Common myeloid progenitor, CD34-positive (primary cell): ENCODE results near the gene SORT1.

ENCODE experiments used
- CTCF ChIA-PET: fragments of 350-600 bp; sonication (Branson Sonifier 250); formaldehyde crosslinking; loops from one replicate; lab custom pipeline; 2021; ENCODE audit warnings: antibody characterized with exemption; lab: Charles Lee
- POLR2A ChIA-PET: fragments of 350-600 bp; sonication (Branson Sonifier 250); formaldehyde crosslinking; loops from one replicate; lab custom pipeline; 2021; ENCODE audit warnings: antibody characterized with exemption; lab: Charles Lee
- DNase-seq, 3 donors: peaks; one replicate each; pipeline versions ENCODE4 v3.0.0 to v3.0.0-alpha.2; 2013
- H3K27ac ChIP-seq, 2 experiments: 1 replicate in 1 of 2; 2 replicates in 1 of 2; pipeline ENCODE4 v1.7.0; 2013; ENCODE audit warnings: inconsistent platforms in 2 of 2, low read length in 2 of 2, mild to moderate bottlenecking in 2 of 2, low read depth in 1 of 2, moderate library complexity in 1 of 2; ENCODE audit not compliant: severe bottlenecking in 2 of 2, insufficient read depth in 1 of 2, poor library complexity in 1 of 2
- H3K27me3 ChIP-seq, 5 experiments: replicated peaks in 2 of 5; 1 replicate in 3 of 5; 2 replicates in 2 of 5; pipeline versions ENCODE4 v1.6.1 to v1.7.0; 2013; ENCODE audit warnings: low read length in 4 of 5, mild to moderate bottlenecking in 2 of 5, moderate library complexity in 2 of 5, inconsistent platforms in 1 of 5; ENCODE audit not compliant: insufficient read depth in 5 of 5, control insufficient read depth in 4 of 5
- H3K36me3 ChIP-seq, 4 experiments: 1 replicate in 2 of 4; 2 replicates in 2 of 4; pipeline versions ENCODE4 v1.6.1 to v1.7.0; 2013; ENCODE audit warnings: low read length in 3 of 4, control low read depth in 1 of 4, mild to moderate bottlenecking in 1 of 4; ENCODE audit not compliant: control insufficient read depth in 4 of 4, insufficient read depth in 4 of 4
- H3K4me1 ChIP-seq, 4 experiments: 1 replicate in 3 of 4; 2 replicates in 1 of 4; pipeline versions ENCODE4 v1.6.1 to v1.7.1; 2013; ENCODE audit warnings: low read length in 3 of 4, mild to moderate bottlenecking in 3 of 4, control low read depth in 1 of 4, inconsistent platforms in 1 of 4, moderate library complexity in 1 of 4; ENCODE audit not compliant: control insufficient read depth in 4 of 4, insufficient read depth in 4 of 4; ENCODE audit errors: control extremely low read depth in 1 of 4
- H3K4me3 ChIP-seq, 7 experiments: 1 replicate in 4 of 7; 2 replicates in 3 of 7; pipeline versions ENCODE4 v1.5.1 to v1.7.0; 2013; ENCODE audit warnings: mild to moderate bottlenecking in 7 of 7, low read length in 6 of 7, moderate library complexity in 6 of 7, inconsistent platforms in 2 of 7, low read depth in 2 of 7, control low read depth in 1 of 7; ENCODE audit not compliant: insufficient read depth in 4 of 7, control insufficient read depth in 1 of 7; ENCODE audit errors: extremely low read depth in 1 of 7
- H3K9me3 ChIP-seq, 5 experiments: 1 replicate in 4 of 5; 2 replicates in 1 of 5; pipeline versions ENCODE4 v1.6.1 to v1.7.1; 2013; ENCODE audit warnings: low read length in 4 of 5, mild to moderate bottlenecking in 2 of 5, inconsistent platforms in 1 of 5, low read depth in 1 of 5, moderate library complexity in 1 of 5; ENCODE audit not compliant: control insufficient read depth in 4 of 5, insufficient read depth in 2 of 5; ENCODE audit errors: control extremely low read depth in 1 of 5
- WGBS: methylation state at CpG from one replicate; pipeline ENCODE4 v1.1.5; 2013; ENCODE audit not compliant: insufficient coverage; 5-methylcytosine and 5-hydroxymethylcytosine counted together

The SORT1 gene

GRCh38 chr1:109372281-109372680 is 25.4 kb downstream of the SORT1 start:
- H3K4me3 ChIP-seq, result no peak overlapping the region
- H3K4me1 ChIP-seq, result peaks cover 12 to 48% (median 16%) of the 10 kb centered on the region in 4 experiments
- POLR2A ChIA-PET, result no interaction called here
- no peaks in the 10 kb centered on the region for H3K9me3 ChIP-seq
- no peak for DNase-seq
- H3K36me3 ChIP-seq, result peaks cover 0 to 4% (median 0%) of the 10 kb centered on the region in 4 experiments
- no peaks in the 10 kb centered on the region for H3K27me3 ChIP-seq
- no peak overlapping the region for H3K27ac ChIP-seq
- 95% methylated on average over 3 of the region's 6 CpGs for WGBS
- CTCF ChIA-PET, result no interaction called here

GRCh38 chr1:109371341-109371739 is 26.4 kb downstream of the SORT1 start:
- WGBS, result 81% methylated on average over 4 of the region's 4 CpGs
- DNase-seq, result peak in 2 of 3 donors; percentile 17 to 31
- Histone ChIP-seq H3K9me3 (no peaks in the 10 kb centered on the region), H3K36me3 (peaks cover 0 to 10% (median under 1%) of the 10 kb centered on the region in 4 experiments), H3K27ac (no peak overlapping the region), H3K4me1 (peaks cover 12 to 48% (median 16%) of the 10 kb centered on the region in 4 experiments), H3K4me3 (peak overlapping the region in 4 of 7 experiments; percentile 38 to 45 (median 42)), H3K27me3 (no peaks in the 10 kb centered on the region)
- ChIA-PET CTCF (interaction anchor here (0.9 to 1.4 kb wide), 4 partner anchors 9 to 161 kb away, joined by 3 read pairs; no protein-coding TSS in a partner anchor), POLR2A (no interaction called here)

GRCh38 chr1:109370712-109371340 is 26.9 kb downstream of the SORT1 start:
- Histone ChIP-seq H3K9me3 (no peaks in the 10 kb centered on the region), H3K27ac (no peak overlapping the region), H3K27me3 (no peaks in the 10 kb centered on the region), H3K4me1 (peaks cover 12 to 48% (median 16%) of the 10 kb centered on the region in 4 experiments), H3K4me3 (peak overlapping the region in 6 of 7 experiments; percentile 9 to 45 (median 38)), H3K36me3 (peaks cover 0 to 10% (median 3%) of the 10 kb centered on the region in 4 experiments)
- POLR2A ChIA-PET, result no interaction called here
- 0% methylated on average over 7 of the region's 7 CpGs for WGBS
- peak in 2 of 3 donors; percentile 61 to 62 for DNase-seq
- CTCF ChIA-PET, result interaction anchor here (0.9 to 1.4 kb wide), 4 partner anchors 10 to 162 kb away, joined by 3 read pairs; no protein-coding TSS in a partner anchor

- peak in 2 of 3 donors; percentile 60 to 70 for DNase-seq
- WGBS, result 100% methylated on average over 3 of the region's 6 CpGs
- no peak overlapping the region for H3K4me3 ChIP-seq
- CTCF ChIA-PET, result no interaction called here
- H3K36me3 ChIP-seq, result peaks cover 0 to 16% (median 4%) of the 10 kb centered on the region in 4 experiments
- no peaks in the 10 kb centered on the region for H3K27me3 ChIP-seq
- no peak overlapping the region for H3K27ac ChIP-seq
- peaks cover 12 to 48% (median 16%) of the 10 kb centered on the region in 4 experiments for H3K4me1 ChIP-seq
- H3K9me3 ChIP-seq, result no peaks in the 10 kb centered on the region
- POLR2A ChIA-PET, result interaction anchor here (0.7 kb wide), 1 partner anchor 18 kb away, joined by 3 read pairs; no protein-coding TSS in a partner anchor
These were observed 28.5 kb downstream of the SORT1 start for GRCh38 chr1:109369167-109369746.

- no peak for DNase-seq
- 100% methylated on average over 1 of the region's 1 CpG for WGBS
- ChIA-PET POLR2A (no interaction called here), CTCF (no interaction called here)
- Histone ChIP-seq H3K27ac (no peak overlapping the region), H3K9me3 (no peaks in the 10 kb centered on the region), H3K4me3 (no peak overlapping the region), H3K4me1 (peaks cover 12 to 45% (median 16%) of the 10 kb centered on the region in 4 experiments), H3K36me3 (peaks cover 0 to 16% (median 4%) of the 10 kb centered on the region in 4 experiments), H3K27me3 (no peaks in the 10 kb centered on the region)
These were observed 29.3 kb downstream of the SORT1 start for GRCh38 chr1:109368464-109368863.

GRCh38 chr1:109367626-109368025 is 30.1 kb downstream of the SORT1 start:
- WGBS, result 100% methylated on average over 1 of the region's 3 CpGs
- H3K27me3 ChIP-seq, result no peaks in the 10 kb centered on the region
- no peak for DNase-seq
- ChIA-PET POLR2A (no interaction called here), CTCF (no interaction called here)
- no peaks in the 10 kb centered on the region for H3K9me3 ChIP-seq
- H3K4me1 ChIP-seq, result peaks cover 12 to 38% (median 16%) of the 10 kb centered on the region in 4 experiments
- no peak overlapping the region for H3K27ac ChIP-seq
- peaks cover 0 to 16% (median 4%) of the 10 kb centered on the region in 4 experiments for H3K36me3 ChIP-seq
- H3K4me3 ChIP-seq, result no peak overlapping the region
